HG03159 (cell line): Measurements from ENCODE around the gene PGAP1.
A peak's percentile ranks its signal among the peaks of the same experiment; 100 is the strongest.

Experiments used
- ATAC-seq: cut with Tn5 transposase; IDR thresholded peaks from one replicate; pipeline ENCODE4 v1.9.1; 2021; ENCODE audit warnings: mild to moderate bottlenecking, moderate library complexity; ENCODE audit not compliant: unreplicated experiment

PGAP1 gene

GRCh38 chr2:196804381-196804780 lies 122.1 kb downstream of the PGAP1 start:
- no peak for ATAC-seq

- no peak for ATAC-seq
These were observed 124.1 kb downstream of the PGAP1 start for GRCh38 chr2:196802401-196802800.

DNA sequence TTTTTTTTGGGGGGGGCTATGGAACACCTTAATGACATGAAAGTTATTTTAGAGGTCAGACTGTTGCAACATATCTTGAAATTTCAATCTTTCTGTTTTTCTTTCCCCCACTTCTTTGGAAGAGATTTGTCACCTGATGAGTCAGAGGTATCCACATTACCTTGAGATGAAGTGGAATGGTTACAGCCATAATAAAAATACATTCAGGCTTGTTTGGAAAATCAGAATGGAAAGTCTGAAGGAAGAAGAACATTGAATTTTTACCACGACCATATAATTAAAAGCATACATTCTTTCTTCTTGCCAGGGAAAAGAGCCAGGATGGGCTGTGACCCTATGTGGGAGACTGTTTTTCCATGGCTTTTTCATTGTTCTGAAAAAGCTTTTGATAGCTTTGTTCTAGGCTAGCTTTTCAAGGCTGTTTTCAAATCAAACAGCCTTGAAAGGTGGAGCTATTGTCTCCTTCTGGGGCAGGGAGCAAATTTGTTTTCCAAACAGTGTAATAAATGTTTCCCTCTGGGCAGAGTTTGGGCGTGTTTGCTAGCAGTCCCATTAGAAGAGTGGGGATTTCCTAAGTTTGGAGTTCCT lies 124.7 kb downstream of the PGAP1 start:
- no peak for ATAC-seq

DNA sequence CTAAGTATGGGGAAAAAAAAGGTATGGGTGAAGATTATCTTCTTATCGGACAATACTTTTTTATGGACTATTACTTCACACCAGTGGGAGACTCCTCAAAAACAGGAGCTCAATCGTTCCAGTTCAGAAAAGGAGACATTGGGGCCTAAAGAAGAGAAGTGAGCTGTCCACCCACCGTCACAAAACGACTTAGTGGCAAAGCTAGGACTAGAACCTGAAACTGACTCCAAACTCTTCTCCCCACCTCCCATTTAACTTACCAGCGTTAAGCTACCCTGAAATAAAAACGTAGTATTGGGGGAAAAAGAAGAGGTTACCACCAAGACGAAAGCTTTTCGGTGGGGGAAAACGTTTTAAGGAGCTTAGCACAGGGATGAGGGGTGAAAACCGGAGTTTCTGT lies 127.5 kb downstream of the PGAP1 start:
- peak; percentile 7 for ATAC-seq

DNA sequence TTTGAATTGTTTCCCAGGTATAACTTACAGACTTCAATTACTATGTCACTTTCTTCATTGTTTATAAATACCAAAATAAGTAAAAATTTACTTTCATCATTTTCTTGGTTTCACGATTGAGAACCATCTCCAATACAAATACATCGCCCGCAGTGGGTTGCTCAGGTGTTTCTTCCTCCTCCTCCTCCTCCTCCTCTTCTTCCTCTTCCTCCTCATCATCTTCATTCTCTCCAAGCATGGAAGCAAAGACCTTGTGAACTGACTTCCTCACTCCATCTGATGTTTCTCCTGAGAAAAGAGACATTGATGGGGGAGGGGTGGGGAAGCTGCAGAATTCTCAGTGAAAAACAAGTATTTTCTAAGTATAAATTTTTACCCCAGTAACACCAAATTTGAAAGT lies 133.6 kb downstream of the PGAP1 start:
- no peak for ATAC-seq

DNA sequence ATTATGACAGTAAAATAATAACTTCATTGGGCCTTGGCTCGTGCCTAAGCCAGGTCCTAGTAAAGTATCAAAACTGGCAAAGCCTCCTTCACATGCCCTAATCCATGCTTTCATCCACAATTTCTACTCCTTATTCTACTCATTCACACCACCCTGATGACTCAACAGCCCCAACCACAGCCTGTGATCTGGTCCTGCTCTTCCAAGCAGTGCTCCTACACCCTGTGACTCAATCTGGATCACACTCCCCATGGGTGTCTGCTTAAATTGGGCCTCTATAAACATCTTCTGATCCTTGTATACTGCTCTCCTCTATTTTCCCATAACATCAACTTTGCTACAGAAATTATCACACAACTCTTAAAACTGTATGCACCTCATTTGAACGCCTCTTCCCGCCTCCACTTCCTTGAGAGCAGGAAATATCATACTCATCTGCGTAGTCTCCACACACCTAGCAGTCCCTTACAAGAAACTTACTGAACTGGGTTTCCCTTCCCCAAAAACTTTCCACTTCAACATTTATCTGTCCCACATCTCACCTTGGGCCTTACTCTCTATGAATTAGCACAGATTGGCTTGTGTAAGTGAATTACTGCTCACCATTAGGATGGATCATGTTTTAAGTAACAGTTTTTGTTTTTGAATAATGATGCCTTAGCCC lies 142.9 kb downstream of the PGAP1 start:
- ATAC-seq: peak; percentile 60
